ENCODE results near the gene CEP41.

- peak in 1 of 2 experiments; percentile 19; a peak in 1 of 4 replicates for TF ChIP-seq CTCF (conservative IDR thresholded peaks at IDR 0.05; ENCODE audit: low read depth in 2 of 2)
- no peak for TF ChIP-seq ETS1 (IDR thresholded peaks at IDR 0.05)
- no peak for TF ChIP-seq POLR2AphosphoS5 (IDR thresholded peaks at IDR 0.05; ENCODE audit: low read depth)
- no peak for TF ChIP-seq CREB1 (CRISPR knock-in tag; IDR thresholded peaks at IDR 0.05; ENCODE audit: low read depth)
- no peak for TF ChIP-seq EZH2 (IDR thresholded peaks at IDR 0.05; ENCODE audit: low read depth, unreplicated experiment)
Observed at GRCh38 chr7:130444751-130445407, 4.1 kb upstream of the CEP41 start.

Measured in GM23338 (cell line).